IMR-90 (cell line): ENCODE data around the gene TGOLN2. TPM values are rescaled to one million over a fixed set of nuclear protein-coding genes. Genes with fewer than 3 reads are reported as not detected.
"Not testable (repeated sequence)": the region's sequence is repeated elsewhere in the genome, so short reads cannot be mapped to it uniquely, and the experiment has no call there.

ENCODE experiments used
- ATAC-seq: fragments of 200-7000 bp; cut with Tn5 transposase; 2 replicates; pipeline ENCODE4 v1.9.1; 2020; ENCODE audit warnings: low read depth, mild to moderate bottlenecking, moderate library complexity
- BruUV-seq: library from RNA; stranded (reverse); fragments of 400-500 nt; replicated peaks from 2 replicates; lab custom pipeline; 2021; lab: Mats Ljungman, UMichigan
- CTCF ChIA-PET: fragments of 300-600 bp; formaldehyde crosslinking; extraction: SDS; loops from one replicate; lab custom pipeline; 2021; ENCODE audit warnings: antibody characterized with exemption; lab: Yijun Ruan, JAX
- POLR2A ChIA-PET: fragments of 300-600 bp; sonication (Branson Sonifier 250); formaldehyde crosslinking; loops from one replicate; lab custom pipeline; 2022; ENCODE audit warnings: antibody characterized with exemption; ENCODE audit not compliant: unreplicated experiment; lab: Charles Lee
- DNase-seq: peaks from one replicate; pipeline ENCODE4 v3.0.0; 2013
- H2AFZ ChIP-seq: replicated peaks from 2 replicates; pipeline ENCODE3; 2013; ENCODE audit warnings: low read length, mild to moderate bottlenecking; ENCODE audit not compliant: poor library complexity
- H2AK5ac ChIP-seq: 2 replicates; pipeline ENCODE4 v1.6.1; 2013; ENCODE audit warnings: low read depth, low read length, inconsistent platforms
- H2AK9ac ChIP-seq: replicated peaks from 2 replicates; pipeline ENCODE3; 2013; ENCODE audit warnings: mild to moderate bottlenecking, low read depth, low read length, moderate library complexity; ENCODE audit not compliant: poor library complexity
- H2BK120ac ChIP-seq: 2 replicates; pipeline ENCODE4 v1.6.1; 2013; ENCODE audit warnings: low read depth, low read length, inconsistent platforms
- H2BK15ac ChIP-seq: 3 replicates; pipeline ENCODE4 v1.6.1; 2013; ENCODE audit warnings: low read depth, low read length, inconsistent platforms
- H2BK20ac ChIP-seq: 2 replicates; pipeline ENCODE4 v1.6.1; 2013; ENCODE audit warnings: low read depth, mild to moderate bottlenecking, inconsistent platforms, low read length, moderate library complexity
- H2BK5ac ChIP-seq: 2 replicates; pipeline ENCODE4 v1.6.1; 2013; ENCODE audit warnings: mild to moderate bottlenecking, low read depth, low read length, inconsistent platforms; ENCODE audit not compliant: poor library complexity, severe bottlenecking
- H3K14ac ChIP-seq: replicated peaks from 2 replicates; pipeline ENCODE4 v1.6.1; 2013; ENCODE audit warnings: low read depth, low read length, inconsistent platforms
- H3K18ac ChIP-seq: 2 replicates; pipeline ENCODE4 v1.6.1; 2013; ENCODE audit warnings: low read depth, low read length, control low read depth
- H3K23ac ChIP-seq: 2 replicates; pipeline ENCODE4 v1.6.1; 2013; ENCODE audit warnings: low read depth, low read length, inconsistent platforms
- H3K27ac ChIP-seq: 2 replicates; pipeline ENCODE4 v1.5.1; 2013; ENCODE audit warnings: mild to moderate bottlenecking, control low read depth, low read length; ENCODE audit not compliant: insufficient read depth
- H3K27me3 ChIP-seq: 2 replicates; pipeline ENCODE4 v1.6.1; 2013; ENCODE audit warnings: low read length; ENCODE audit not compliant: control insufficient read depth, insufficient read depth
- H3K36me3 ChIP-seq: 2 replicates; pipeline ENCODE4 v1.6.1; 2013; ENCODE audit warnings: low read length, mixed read lengths; ENCODE audit not compliant: control insufficient read depth, insufficient read depth
- H3K4ac ChIP-seq: 2 replicates; pipeline ENCODE4 v1.6.1; 2013; ENCODE audit warnings: low read depth, low read length, inconsistent platforms
- H3K4me1 ChIP-seq: 2 replicates; pipeline ENCODE4 v1.6.1; 2013; ENCODE audit warnings: low read length, mixed read lengths; ENCODE audit not compliant: control insufficient read depth, insufficient read depth
- H3K4me2 ChIP-seq: 2 replicates; pipeline ENCODE4 v1.6.1; 2013; ENCODE audit warnings: low read depth, mild to moderate bottlenecking, control low read depth, low read length, moderate library complexity
- H3K4me3 ChIP-seq: 2 replicates; pipeline ENCODE4 v1.5.1; 2013; ENCODE audit warnings: low read depth, mild to moderate bottlenecking, control low read depth, low read length, moderate library complexity; ENCODE audit not compliant: insufficient read depth
- H3K56ac ChIP-seq: 2 replicates; pipeline ENCODE4 v1.6.1; 2013; ENCODE audit warnings: low read length, inconsistent platforms; ENCODE audit not compliant: insufficient read depth; ENCODE audit errors: extremely low read depth
- H3K79me1 ChIP-seq, 2 experiments: 2 replicates each; pipeline ENCODE4 v1.6.1; 2013; ENCODE audit warnings: low read length in 2 of 2, inconsistent platforms in 1 of 2, low read depth in 1 of 2
- H3K9ac ChIP-seq: 2 replicates; pipeline ENCODE4 v1.6.1; 2013; ENCODE audit warnings: low read depth, low read length, control low read depth
- H3K9me1 ChIP-seq: 2 replicates; pipeline ENCODE4 v1.6.1; 2013; ENCODE audit warnings: low read length, inconsistent platforms; ENCODE audit not compliant: insufficient read depth
- H3K9me3 ChIP-seq: 2 replicates; pipeline ENCODE4 v1.6.1; 2013; ENCODE audit warnings: low read length; ENCODE audit not compliant: control insufficient read depth, insufficient read depth
- H4K20me1 ChIP-seq: 2 replicates; pipeline ENCODE4 v1.6.1; 2013; ENCODE audit warnings: low read length, inconsistent platforms; ENCODE audit not compliant: insufficient read depth
- H4K5ac ChIP-seq: 2 replicates; pipeline ENCODE4 v1.6.1; 2013; ENCODE audit warnings: mild to moderate bottlenecking, low read depth, low read length, control low read depth
- H4K8ac ChIP-seq, 2 experiments: 2 replicates each; pipeline ENCODE4 v1.6.1; 2013; ENCODE audit warnings: low read depth in 2 of 2, low read length in 2 of 2, control low read depth in 1 of 2, inconsistent platforms in 1 of 2
- H4K91ac ChIP-seq: 2 replicates; pipeline ENCODE4 v1.6.1; 2013; ENCODE audit warnings: low read depth, low read length, inconsistent platforms; ENCODE audit not compliant: insufficient read depth
- WGBS, 2 experiments: methylation state at CpG; one replicate each; pipeline versions ENCODE4 v1.1.5 to v1.1.7; 2013; ENCODE audit warnings: missing lambda C conversion rate in 2 of 2; ENCODE audit not compliant: insufficient read length in 1 of 2; ENCODE audit errors: extremely low coverage in 2 of 2; 5-methylcytosine and 5-hydroxymethylcytosine counted together
- dilution Hi-C: fragments of 300-500 bp; cut with HindIII; formaldehyde crosslinking; loops from one replicate; pipeline ENCODE4 v1.14.3; 2018; ENCODE audit warnings: low sequenced_read_pairs; ENCODE audit not compliant: unreplicated experiment
- in situ Hi-C: fragments of 300-500 bp; cut with MboI; formaldehyde crosslinking; loops from 3 replicates; pipeline ENCODE4 v1.14.3; 2019; ENCODE audit warnings: low sequenced_read_pairs, inconsistent platforms, mixed read lengths
- intact Hi-C: fragments of 100-400 bp; cut with micrococcal nuclease; formaldehyde crosslinking; loops from 2 replicates; pipeline ENCODE4 v1.10.0; 2022
- polyA plus RNA-seq, 3 experiments: library from polyadenylated mRNA; depleted of rRNA; stranded (reverse); fragments of >200 nt; gene quantifications; 2 replicates each; pipeline ENCODE4 v1.2.3, GENCODE V29; 2012; ENCODE audit warnings: low replicate concordance in 1 of 3
- total RNA-seq: library from RNA; depleted of rRNA; stranded (reverse); fragments of >200 nt; gene quantifications from 2 replicates; pipeline ENCODE4 v1.2.3, GENCODE V29; 2012

The TGOLN2 gene
- total and polyA plus RNA-seq, 2 of the 4 experiments (the other 2 are of a cell fraction) = 57.7 to 92.3 TPM

DNA sequence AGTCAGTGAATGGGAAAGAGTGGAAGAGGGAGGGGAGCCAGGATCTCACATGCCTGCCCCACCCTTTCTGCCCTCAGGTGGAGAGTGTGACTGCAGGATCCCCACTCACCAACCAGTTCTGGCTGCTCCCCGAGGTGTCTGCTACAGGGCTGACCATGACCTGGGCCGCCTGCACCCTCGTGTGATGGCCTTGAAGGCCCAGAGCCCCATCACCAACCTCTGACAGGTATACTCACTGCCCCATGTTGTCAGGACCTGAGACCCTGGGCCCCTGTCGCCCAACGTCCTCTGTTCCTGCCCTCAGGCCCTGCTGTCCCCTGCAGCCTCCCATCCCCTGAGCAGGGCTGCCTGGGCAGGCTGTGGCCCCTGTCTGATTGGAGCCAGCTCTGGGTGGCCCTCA is 11.9 kb downstream of the TGOLN2 start:
- H4K91ac ChIP-seq, H4K8ac ChIP-seq, in situ Hi-C loops, H2BK20ac ChIP-seq, H3K56ac ChIP-seq, H3K27me3 ChIP-seq, BruUV-seq, H3K4ac ChIP-seq, H3K27ac ChIP-seq, H2BK15ac ChIP-seq, H3K9me3 ChIP-seq, H4K5ac ChIP-seq, H3K18ac ChIP-seq, ATAC-seq, POLR2A ChIA-PET, H2AFZ ChIP-seq, DNase-seq, H2AK9ac ChIP-seq, dilution Hi-C loops, H2BK120ac ChIP-seq, H3K4me3 ChIP-seq, H3K23ac ChIP-seq, H3K4me2 ChIP-seq, H3K14ac ChIP-seq, H3K9ac ChIP-seq, H2AK5ac ChIP-seq, H2BK5ac ChIP-seq, CTCF ChIA-PET: not testable (repeated sequence)
- WGBS, 2 experiments = no CpG with 5 or more reads among the region's 5 CpGs
- peaks cover 40% of the 10 kb centered on the region for H3K36me3 ChIP-seq
- peaks cover 29% of the 10 kb centered on the region for H4K20me1 ChIP-seq
- H3K9me1 ChIP-seq = peaks cover 24% of the 10 kb centered on the region
- intact Hi-C loops = loop anchor here (2.0 kb wide), 1 partner anchor 27 kb away; no protein-coding TSS in a partner anchor
- peaks cover 31 to 68% of the 10 kb centered on the region in 2 experiments for H3K79me1 ChIP-seq
- H3K4me1 ChIP-seq = peaks cover 13% of the 10 kb centered on the region
